Measurements from ENCODE around the gene EPN2.
"Not testable (repeated sequence)": the region's sequence is repeated elsewhere in the genome, so short reads cannot be mapped to it uniquely, and the experiment has no call there.

EPN2 gene

DNA sequence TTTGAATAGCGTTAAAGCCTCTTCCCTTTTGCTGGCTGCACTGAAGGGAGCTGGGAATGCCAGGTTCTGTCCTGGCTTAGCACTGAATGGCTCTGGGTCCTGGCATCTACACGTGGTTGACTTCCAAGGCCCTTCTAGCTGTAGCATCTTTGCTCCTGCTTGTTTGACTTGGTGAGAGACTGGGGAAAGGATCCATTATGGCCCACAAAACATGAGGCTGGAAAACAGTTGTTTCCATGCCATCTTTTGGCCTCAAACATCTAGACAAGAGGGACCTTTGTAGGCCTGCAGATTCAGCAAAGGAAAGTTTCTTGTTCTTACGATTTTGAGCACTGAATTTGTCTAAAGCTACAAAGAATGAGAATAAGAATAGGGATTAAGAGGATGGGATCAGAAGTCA, 32.5 kb downstream of the EPN2 start:
- DNase-seq = no peak

- DNase-seq = no peak
These were observed 33.2 kb downstream of the EPN2 start for GRCh38 chr17:19270347-19270703.

DNA sequence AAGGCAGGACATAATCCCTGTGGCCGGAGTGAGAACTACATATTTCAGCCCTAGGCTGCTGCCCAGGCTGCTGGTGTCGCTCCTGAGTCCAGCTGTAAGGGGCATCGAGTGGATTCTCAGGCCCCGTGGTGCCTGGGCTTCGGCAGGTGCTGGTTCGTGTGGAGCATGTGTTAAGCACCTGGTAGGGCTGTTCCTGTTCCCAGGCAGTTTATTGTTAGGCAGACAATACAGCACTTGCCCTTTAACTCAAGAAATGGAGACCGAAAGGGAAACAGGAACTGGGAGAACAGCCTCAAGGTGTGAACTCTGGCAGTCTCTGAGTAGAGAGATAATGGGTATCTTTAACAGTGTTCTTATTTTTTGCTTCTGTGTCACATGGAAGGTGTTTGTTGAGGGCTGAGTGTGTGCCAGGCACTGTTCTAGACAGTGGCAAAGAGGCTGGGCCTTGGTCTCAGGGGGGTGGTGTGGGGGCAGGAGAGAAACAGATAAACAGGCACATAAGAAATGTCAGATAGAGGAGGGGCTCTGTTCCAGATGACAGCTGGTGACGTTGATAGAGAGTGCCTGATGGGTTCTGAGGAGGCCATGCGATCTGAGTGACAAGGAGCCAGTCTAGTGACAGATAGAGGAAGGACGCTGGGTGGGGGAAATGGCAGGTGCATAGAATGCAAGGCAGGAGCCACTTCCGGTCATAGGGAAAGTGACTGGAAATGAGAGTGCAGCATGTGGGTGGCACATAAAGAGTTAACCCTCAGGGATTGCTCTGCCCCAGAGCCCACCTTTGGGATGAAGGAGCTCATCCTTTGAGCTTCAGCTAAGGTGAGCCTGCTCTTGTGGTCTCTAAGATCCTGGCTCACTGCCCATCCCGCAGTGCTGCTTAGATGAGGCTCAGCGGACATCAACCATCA, 33.8 kb downstream of the EPN2 start:
- DNase-seq = no peak

DNA sequence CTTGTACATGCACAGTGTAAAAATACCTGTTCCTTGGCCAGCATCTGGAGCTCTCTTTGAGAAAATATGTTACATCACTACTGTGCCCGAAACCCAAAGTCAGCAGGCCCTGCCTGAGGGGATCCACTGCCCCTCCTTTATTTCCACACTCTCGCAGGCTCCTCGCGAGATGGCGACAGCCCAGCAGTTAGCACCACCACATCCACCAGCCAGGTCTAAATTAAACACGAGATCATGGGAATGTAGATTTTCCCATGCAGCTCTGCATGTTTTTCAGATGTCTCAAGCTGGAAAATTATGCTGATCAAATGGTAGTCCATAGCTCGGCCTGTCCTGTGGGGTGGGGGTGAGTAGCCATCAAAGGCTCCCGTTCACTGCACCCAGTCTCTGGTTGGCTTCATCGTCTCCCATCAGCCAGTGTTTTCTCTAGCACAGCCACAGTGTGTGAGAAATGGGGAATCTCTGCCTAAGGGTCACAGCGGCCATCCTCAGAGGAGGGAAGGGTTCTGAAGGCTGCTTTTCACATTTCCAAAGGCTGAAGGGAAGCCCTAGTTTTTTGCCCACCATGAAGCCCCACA, 34.7 kb downstream of the EPN2 start:
- no peak for DNase-seq

- DNase-seq = no peak
These were observed 36.6 kb downstream of the EPN2 start for GRCh38 chr17:19273731-19274130.

DNA sequence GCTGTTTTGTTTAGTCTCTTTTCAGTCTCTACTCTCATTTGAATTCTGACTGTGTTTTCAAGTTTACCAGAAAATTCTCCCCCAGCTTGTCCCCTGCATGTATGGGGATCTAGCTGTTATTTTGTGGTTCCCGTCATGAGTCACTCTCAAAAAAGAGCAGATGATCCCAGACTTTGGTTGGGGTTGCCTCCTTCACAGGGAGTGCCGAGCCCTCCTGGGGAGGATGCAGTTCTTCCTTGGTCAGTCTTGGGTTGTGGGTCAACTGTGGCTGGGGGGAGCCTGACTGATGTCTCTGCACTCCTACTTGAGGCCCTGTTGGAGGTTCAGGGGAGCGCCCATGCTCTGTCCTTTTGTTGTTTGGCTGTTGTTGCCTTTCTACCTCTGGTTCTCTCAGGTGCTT, 37.7 kb downstream of the EPN2 start:
- no peak for DNase-seq

DNA sequence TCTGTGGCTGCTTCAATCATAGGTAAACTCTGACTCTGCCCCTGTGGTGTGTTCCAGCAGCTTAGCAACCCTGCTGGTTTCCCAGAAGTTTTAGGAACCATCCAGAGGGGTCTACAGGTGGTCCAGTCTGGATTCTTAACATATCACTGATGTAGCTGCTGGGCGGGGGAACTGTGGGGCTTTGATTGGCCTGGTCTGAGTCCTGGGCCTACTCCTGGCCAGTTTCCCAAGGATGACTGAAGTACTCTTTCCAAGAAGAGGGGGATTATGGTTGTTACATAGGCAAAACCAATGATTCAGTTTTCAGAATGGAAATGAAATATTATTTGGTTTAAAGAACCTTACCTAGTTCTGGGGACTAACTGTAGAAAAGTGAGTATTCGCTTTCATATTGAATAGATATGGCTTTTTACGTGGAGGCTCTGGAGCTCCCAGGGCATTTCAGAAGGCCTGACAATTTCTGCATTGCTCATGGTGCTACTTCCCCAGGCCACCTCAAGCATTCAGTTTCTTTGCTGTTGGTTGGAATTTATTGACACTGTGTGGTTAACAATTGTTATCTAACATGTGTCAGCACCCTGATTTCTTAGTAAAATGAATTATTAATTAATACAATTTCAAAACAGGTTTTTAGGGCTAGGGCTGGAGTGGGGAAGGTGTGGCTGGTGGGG, 38.4 kb downstream of the EPN2 start:
- DNase-seq = no peak

- DNase-seq = not testable (repeated sequence)
These were observed 41.1 kb downstream of the EPN2 start for GRCh38 chr17:19278284-19278683.

DNA sequence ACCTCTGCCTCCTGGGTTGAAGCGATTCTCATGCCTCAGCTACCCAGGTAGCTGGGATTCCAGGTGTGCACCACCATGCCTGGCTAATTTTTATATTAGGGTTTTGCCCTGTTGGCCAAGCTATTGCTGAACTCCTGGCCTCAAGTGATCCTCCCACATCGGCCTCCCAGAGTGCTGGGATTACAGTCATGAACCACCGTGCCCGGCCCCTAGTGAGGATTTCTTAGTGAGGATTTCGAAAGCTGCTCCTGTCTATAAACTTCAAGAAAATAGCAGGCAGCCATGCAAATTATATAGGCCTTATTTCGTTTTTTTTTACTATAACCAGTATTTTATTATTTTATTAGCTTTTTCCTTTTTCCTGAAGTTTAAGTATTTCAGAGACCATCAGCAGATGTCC, 41.6 kb downstream of the EPN2 start:
- DNase-seq = no peak

DNA sequence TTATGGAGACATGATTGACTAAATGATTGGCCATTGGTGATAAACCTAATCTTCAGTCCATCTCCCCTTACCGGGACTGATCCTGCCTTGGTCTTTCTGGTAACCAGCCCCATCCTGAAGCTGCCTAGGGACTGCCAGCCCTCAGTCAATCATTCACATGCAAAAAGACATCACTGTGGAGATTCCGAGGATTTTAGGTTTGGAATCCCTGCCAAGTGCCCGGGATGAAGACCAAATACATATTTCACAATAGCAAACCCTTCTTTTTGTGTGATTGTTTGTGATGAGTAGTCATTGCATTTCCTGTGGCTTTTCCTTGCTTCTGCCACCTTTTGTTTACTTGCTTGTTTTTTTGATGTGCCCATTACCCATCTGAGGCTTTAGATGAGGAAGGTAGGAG, 44.0 kb downstream of the EPN2 start:
- no peak for DNase-seq

DNA sequence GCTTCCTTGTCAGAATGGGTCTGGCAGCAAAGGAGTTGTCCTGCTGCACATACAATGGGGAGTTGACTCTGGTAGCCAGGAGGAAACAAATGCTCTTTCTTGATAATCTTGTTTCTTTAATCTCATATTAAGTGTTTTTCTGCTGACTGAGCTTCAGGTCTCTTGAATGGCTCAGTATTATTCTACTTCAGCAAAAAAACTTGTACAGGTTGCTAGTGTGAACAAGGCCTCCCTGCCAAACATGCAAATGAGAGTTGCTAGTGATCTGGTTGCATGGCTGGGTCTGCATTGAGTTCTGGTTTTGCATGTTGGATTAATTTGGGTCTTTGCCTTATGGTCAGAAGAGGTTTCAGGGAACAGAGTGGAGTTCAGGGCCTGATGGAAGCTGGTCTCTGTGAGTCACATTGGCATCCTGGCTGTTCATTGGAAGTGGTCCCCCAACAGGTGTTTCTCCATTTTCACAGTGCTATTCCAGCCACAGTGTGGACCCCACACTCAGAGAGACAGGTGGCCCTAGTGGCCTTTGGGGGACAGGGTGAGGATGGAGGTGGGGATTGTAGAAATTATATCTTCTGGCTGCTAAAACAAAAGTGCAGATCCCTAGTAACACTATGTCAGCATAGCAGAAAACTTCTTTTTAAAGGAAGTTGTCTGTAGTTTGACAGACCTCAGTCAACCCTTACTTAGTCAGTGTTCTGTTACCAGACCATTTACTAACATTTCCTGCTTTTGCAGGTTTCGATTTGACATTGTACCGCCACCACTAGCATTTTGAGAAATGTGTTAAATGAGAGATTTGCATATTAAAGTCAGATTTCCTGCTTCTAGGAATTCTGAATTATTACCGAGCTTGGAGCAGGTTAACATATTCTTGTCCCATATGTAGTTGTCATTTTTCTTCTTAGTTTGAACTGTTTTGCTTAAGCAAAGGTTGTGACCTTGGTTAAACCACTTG, 47.1 kb downstream of the EPN2 start:
- no peak for DNase-seq

GRCh38 chr17:19285213-19285900, 48.2 kb downstream of the EPN2 start:
- DNase-seq = no peak

DNA sequence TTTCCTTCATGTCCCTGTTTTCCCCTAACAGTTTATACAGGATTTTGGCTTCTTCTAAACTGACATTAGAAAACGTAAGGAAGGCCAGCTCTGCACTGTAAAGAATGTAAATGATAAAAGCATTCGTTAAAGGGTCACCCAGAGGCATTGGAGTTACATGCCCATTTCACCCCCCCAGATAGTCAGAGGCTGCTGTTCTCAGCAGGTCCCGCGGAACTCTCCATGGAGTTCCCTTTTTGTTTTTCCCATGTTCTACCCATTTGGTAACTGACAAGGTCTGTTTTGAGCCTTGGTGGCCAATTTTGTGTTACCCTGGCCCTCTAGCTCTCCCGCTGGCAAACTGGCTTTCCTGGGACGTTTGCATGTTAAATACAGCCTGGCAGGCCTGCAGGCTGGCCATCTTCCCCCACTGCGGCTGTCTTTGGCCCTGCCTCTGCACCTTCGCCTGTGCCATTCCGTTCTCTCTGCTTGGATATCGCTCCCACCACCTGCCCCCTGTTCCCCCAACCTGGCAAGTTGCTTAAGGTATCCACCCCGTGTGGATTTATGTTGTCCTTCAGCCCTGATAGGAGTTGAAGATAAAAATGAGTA, 49.7 kb downstream of the EPN2 start:
- DNase-seq = no peak

DNA sequence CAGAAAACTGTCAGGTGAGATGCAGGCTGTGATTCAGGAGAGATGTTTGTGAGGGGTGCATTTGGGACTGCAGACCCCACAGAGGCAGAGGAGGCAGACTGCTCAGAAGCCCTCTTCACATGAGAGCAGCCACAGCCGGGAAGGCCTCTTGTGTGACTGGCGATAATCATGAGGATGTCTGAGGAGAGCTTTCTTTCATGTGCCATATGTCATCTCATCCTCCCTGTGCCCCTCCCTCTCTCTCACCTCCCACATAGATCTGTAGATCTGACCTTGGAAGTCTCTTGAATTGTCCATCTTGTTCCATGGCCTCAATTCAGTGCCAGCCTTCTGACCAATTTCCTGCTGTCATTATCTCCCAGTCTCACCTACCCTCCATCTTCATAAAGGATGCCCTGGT, 50.5 kb downstream of the EPN2 start:
- no peak for DNase-seq

DNA sequence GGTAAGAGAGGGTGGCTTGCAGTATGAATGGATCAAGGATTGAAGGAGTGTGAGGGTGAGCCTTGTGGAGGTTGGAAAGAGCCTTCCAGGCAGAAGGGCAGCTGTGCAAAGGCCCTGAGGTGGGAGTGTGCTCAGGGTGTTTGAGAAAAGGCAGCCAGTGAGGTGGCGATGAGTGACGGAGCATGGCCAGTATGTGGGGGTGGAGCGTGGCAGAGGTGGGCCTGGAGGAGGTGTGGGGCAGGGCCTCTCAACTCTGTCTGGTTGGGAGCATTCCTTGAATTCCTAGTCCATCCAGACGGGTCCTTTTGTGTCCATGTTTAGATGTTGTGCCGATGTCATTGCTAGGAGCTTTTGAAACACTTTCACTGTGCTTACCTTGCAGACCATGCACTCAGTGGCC, 51.3 kb downstream of the EPN2 start:
- no peak for DNase-seq

GRCh38 chr17:19290066-19290705, 53.0 kb downstream of the EPN2 start:
- DNase-seq = no peak

- no peak for DNase-seq
These were observed 54.6 kb downstream of the EPN2 start for GRCh38 chr17:19291646-19292376.

- no peak for DNase-seq
These were observed 55.2 kb downstream of the EPN2 start for GRCh38 chr17:19292377-19292711.

DNA sequence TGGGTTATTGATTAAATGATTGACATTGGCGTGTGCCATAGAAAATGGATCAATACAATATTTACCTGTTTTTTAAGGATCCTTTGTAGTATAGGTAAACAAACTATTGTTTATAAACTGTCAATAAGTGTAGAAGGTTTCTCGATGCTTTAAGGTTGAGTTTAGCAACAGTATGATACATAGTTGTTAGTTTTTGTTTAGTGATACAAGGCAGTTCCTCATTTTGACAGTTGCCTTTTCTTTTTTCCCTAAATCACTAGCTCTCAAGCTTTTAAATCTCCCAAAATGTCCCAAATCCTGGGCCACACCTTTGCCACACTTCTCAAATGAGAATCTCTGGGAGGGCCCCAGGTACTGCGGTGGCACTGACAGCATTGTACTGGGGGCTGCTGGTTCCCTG, 57.3 kb downstream of the EPN2 start:
- no peak for DNase-seq

DNA sequence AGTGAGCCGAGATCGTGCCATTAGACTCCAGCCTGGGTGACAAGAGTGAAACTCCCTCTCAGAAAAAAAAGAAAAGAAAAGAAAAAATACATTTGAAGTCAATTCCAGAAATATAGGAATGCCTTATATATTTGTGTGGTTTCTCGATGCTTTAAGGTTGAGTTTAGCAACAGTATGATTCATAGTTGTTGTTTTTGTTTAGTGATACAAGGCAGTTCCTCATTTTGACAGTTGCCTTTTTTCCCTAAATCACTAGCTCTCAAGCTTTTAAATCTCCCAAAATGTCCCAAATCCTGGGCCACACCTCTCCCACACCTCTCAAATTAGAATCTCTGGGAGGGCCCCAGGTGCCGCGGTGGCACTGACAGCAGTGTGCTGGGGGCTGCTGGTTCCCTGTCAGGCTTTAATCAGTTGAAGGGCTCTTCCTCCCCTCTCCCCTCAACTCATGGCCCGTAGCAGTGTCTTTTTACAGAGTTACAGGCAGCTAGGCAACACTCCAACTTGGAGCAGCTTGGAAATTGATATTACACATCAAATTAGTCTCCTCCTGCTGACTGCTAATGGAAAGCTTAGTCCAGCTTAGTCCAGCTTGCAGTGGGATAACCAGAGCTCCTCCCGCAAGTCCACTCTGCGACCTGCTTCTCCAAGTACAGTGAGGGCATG, 58.4 kb downstream of the EPN2 start:
- no peak for DNase-seq

All from NCI-H187 treated with DMSO at 0.1 percent for 48 hours (cell line).